OCI-LY7 (cell line): Measurements from ENCODE around the gene DMKN. TPM values are rescaled to one million over a fixed set of nuclear protein-coding genes. Genes with fewer than 3 reads are reported as not detected.

Experiments used
- BruUV-seq: library from RNA; stranded (reverse); fragments of 400-500 nt; replicated peaks from 2 replicates; lab custom pipeline; 2021; lab: Mats Ljungman, UMichigan
- CTCF ChIA-PET: fragments of 300-600 bp; sonication (Branson Sonifier 250); formaldehyde crosslinking; loops from one replicate; lab custom pipeline; 2022; ENCODE audit warnings: antibody characterized with exemption; ENCODE audit not compliant: unreplicated experiment; lab: Charles Lee
- POLR2A ChIA-PET: fragments of 300-600 bp; sonication (Branson Sonifier 250); formaldehyde crosslinking; loops from one replicate; lab custom pipeline; 2022; ENCODE audit warnings: antibody characterized with exemption; lab: Charles Lee
- DNase-seq: peaks from one replicate; pipeline ENCODE4 v3.0.0-alpha.2; 2015; ENCODE audit warnings: low spot score
- H2AFZ ChIP-seq: fragments of 200-600 bp; sonication (generic), shearing (Covaris generic); 2 replicates; pipeline ENCODE4 v1.6.1; 2014; ENCODE audit warnings: mild to moderate bottlenecking, antibody characterized with exemption, low read length, moderate library complexity
- H3K27ac ChIP-seq: fragments of 200-600 bp; sonication (generic); 2 replicates; pipeline ENCODE4 v1.5.1; 2014; ENCODE audit warnings: mixed run types, low read depth, mild to moderate bottlenecking, moderate library complexity, low read length, inconsistent platforms; ENCODE audit not compliant: poor library complexity, severe bottlenecking
- H3K36me3 ChIP-seq: fragments of 200-600 bp; sonication (generic); 2 replicates; pipeline ENCODE4 v1.6.1; 2014; ENCODE audit warnings: mild to moderate bottlenecking, antibody characterized with exemption, low read length, moderate library complexity, mixed read lengths; ENCODE audit not compliant: insufficient read depth
- H3K4me1 ChIP-seq: fragments of 200-600 bp; sonication (generic); 2 replicates; pipeline ENCODE4 v1.5.1; 2014; ENCODE audit warnings: mild to moderate bottlenecking, low read length; ENCODE audit not compliant: insufficient read depth, poor library complexity, severe bottlenecking
- H3K4me2 ChIP-seq: fragments of 200-600 bp; sonication (generic); 2 replicates; pipeline ENCODE4 v1.6.1; 2014; ENCODE audit warnings: mild to moderate bottlenecking, low read length
- H3K4me3 ChIP-seq: fragments of 200-600 bp; sonication (generic); 2 replicates; pipeline ENCODE4 v1.5.1; 2014; ENCODE audit warnings: mild to moderate bottlenecking, low read depth, low read length; ENCODE audit not compliant: poor library complexity, severe bottlenecking
- H3K79me2 ChIP-seq: fragments of 200-600 bp; sonication (generic); 2 replicates; pipeline ENCODE4 v1.6.1; 2016; ENCODE audit warnings: low read depth, mild to moderate bottlenecking, low read length, moderate library complexity, mixed read lengths; ENCODE audit not compliant: insufficient read depth
- H3K9me2 ChIP-seq: fragments of 200-600 bp; sonication (generic); 2 replicates; pipeline ENCODE4 v1.6.1; 2016; ENCODE audit warnings: mild to moderate bottlenecking, low read length, mixed read lengths; ENCODE audit not compliant: insufficient read depth
- H3K9me3 ChIP-seq: fragments of 200-600 bp; sonication (generic); 2 replicates; pipeline ENCODE4 v1.6.1; 2014; ENCODE audit warnings: mild to moderate bottlenecking, mixed run types, low read length, mixed read lengths
- H4K20me1 ChIP-seq: fragments of 200-600 bp; sonication (generic); 2 replicates; pipeline ENCODE4 v1.6.1; 2014; ENCODE audit warnings: mild to moderate bottlenecking, antibody characterized with exemption, low read length, moderate library complexity, mixed read lengths; ENCODE audit not compliant: insufficient read depth
- EZH2phosphoT487 ChIP-seq: fragments of 200-600 bp; sonication (generic); IDR thresholded peaks from 2 replicates; pipeline ENCODE4 v1.6.1; 2018; ENCODE audit warnings: low read depth, borderline replicate concordance, mild to moderate bottlenecking, mixed run types, antibody characterized with exemption, low read length, moderate library complexity, mixed read lengths
- intact Hi-C: fragments of 100-400 bp; cut with micrococcal nuclease; formaldehyde crosslinking; loops from one replicate; pipeline ENCODE4 v1.10.0; 2022; ENCODE audit not compliant: unreplicated experiment
- total RNA-seq, 2 experiments: library from RNA; depleted of rRNA in 1 of 2; stranded (reverse); fragments of >200 nt in 1 of 2; shearing (Covaris generic) in 1 of 2; gene quantifications; 2 replicates each; pipeline ENCODE4 v1.2.3, GENCODE V29; 2014 to 2022
- TF ChIP-seq, protein P1 (sequence below): fragments of 200-600 bp; sonication (generic); conservative IDR thresholded peaks from 2 replicates; pipeline ENCODE4 v1.5.1; 2014; ENCODE audit warnings: mild to moderate bottlenecking, antibody characterized with exemption, low read length, moderate library complexity, mixed read lengths

DMKN gene
- total RNA-seq, 2 experiments from 2014 or later = not detected

DNA sequence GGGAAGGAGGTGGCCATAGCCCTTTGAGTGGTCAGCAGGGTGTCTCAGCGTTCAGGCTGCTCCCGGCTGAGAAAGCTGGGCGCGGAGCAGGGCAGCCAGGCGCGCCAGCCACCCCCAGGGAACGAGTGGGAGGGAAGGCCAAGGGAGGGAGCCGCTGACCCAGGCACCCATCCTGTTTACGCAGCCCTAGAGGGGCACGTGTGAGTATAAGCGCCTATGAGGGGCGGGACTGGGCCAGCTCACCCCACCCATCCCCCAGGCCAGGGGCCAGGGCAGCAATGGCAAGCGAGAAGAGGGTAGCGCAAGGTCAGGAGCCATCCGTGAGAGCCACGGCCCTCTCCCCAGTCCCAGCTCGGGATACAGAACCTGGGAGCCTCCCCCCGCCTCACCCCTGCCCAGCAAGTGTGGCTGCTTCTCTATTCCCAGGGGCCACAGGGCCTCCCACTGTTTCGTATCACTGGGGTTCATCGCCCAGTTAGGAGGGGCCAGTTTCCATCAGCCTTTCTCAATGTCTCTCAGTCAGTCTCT, 897 bp upstream of the DMKN start:
- H2AFZ ChIP-seq = no peak overlapping the region
- no peaks in the 10 kb centered on the region for H4K20me1 ChIP-seq
- POLR2A ChIA-PET = interaction anchor here (1.2 kb wide), 1 partner anchor 56 kb away, joined by 3 read pairs; no protein-coding TSS in a partner anchor
- TF ChIP-seq, protein P1, sequence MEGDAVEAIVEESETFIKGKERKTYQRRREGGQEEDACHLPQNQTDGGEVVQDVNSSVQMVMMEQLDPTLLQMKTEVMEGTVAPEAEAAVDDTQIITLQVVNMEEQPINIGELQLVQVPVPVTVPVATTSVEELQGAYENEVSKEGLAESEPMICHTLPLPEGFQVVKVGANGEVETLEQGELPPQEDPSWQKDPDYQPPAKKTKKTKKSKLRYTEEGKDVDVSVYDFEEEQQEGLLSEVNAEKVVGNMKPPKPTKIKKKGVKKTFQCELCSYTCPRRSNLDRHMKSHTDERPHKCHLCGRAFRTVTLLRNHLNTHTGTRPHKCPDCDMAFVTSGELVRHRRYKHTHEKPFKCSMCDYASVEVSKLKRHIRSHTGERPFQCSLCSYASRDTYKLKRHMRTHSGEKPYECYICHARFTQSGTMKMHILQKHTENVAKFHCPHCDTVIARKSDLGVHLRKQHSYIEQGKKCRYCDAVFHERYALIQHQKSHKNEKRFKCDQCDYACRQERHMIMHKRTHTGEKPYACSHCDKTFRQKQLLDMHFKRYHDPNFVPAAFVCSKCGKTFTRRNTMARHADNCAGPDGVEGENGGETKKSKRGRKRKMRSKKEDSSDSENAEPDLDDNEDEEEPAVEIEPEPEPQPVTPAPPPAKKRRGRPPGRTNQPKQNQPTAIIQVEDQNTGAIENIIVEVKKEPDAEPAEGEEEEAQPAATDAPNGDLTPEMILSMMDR = no peak
- TF ChIP-seq EZH2phosphoT487 = no peak
- no peaks in the 10 kb centered on the region for H3K4me1 ChIP-seq
- CTCF ChIA-PET = no interaction called here
- intact Hi-C loops = no loop called here
- no peak overlapping the region for H3K4me2 ChIP-seq
- H3K4me3 ChIP-seq = no peak overlapping the region
- H3K9me2 ChIP-seq = no peaks in the 10 kb centered on the region
- no TSS peak for BruUV-seq
- DNase-seq = no peak
- no peak overlapping the region for H3K27ac ChIP-seq
- H3K9me3 ChIP-seq = no peaks in the 10 kb centered on the region
- no peaks in the 10 kb centered on the region for H3K79me2 ChIP-seq
- H3K36me3 ChIP-seq = no peaks in the 10 kb centered on the region

GRCh38 chr19:35512831-35513627, 420 bp downstream of the DMKN start:
- DNase-seq = no peak
- H3K9me3 ChIP-seq = no peaks in the 10 kb centered on the region
- no peak overlapping the region for H2AFZ ChIP-seq
- BruUV-seq = no TSS peak
- no peaks in the 10 kb centered on the region for H3K36me3 ChIP-seq
- H3K4me2 ChIP-seq = no peak overlapping the region
- intact Hi-C loops = no loop called here
- ChIA-PET POLR2A (no interaction called here), CTCF (no interaction called here)
- no peaks in the 10 kb centered on the region for H3K9me2 ChIP-seq
- no peak overlapping the region for H3K27ac ChIP-seq
- no peaks in the 10 kb centered on the region for H4K20me1 ChIP-seq
- no peaks in the 10 kb centered on the region for H3K79me2 ChIP-seq
- TF ChIP-seq, protein P1 = no peak
- TF ChIP-seq EZH2phosphoT487 = no peak
- no peaks in the 10 kb centered on the region for H3K4me1 ChIP-seq
- H3K4me3 ChIP-seq = no peak overlapping the region

GRCh38 chr19:35511337-35511736, 2.1 kb downstream of the DMKN start:
- no peaks in the 10 kb centered on the region for H4K20me1 ChIP-seq
- no peak overlapping the region for H3K4me2 ChIP-seq
- intact Hi-C loops = loop anchor here (2.0 kb wide), 1 partner anchor 81 kb away; no protein-coding TSS in a partner anchor
- no peaks in the 10 kb centered on the region for H3K4me1 ChIP-seq
- no peaks in the 10 kb centered on the region for H3K36me3 ChIP-seq
- no peaks in the 10 kb centered on the region for H3K9me2 ChIP-seq
- H3K9me3 ChIP-seq = no peaks in the 10 kb centered on the region
- H3K27ac ChIP-seq = no peak overlapping the region
- POLR2A ChIA-PET = no interaction called here
- TF ChIP-seq EZH2phosphoT487 = no peak
- TF ChIP-seq, protein P1 = no peak
- CTCF ChIA-PET = no interaction called here
- H3K4me3 ChIP-seq = no peak overlapping the region
- no TSS peak for BruUV-seq
- no peak overlapping the region for H2AFZ ChIP-seq
- DNase-seq = no peak
- H3K79me2 ChIP-seq = no peaks in the 10 kb centered on the region
